K562 (cell line): ENCODE results near the gene FRAT1. TPM values are rescaled to one million over a fixed set of nuclear protein-coding genes. Genes with fewer than 3 reads are reported as not detected.

Experiments used
- ATAC-seq: fragments of 200-7000 bp; cut with Tn5 transposase; 3 replicates; pipeline ENCODE4 v1.9.1; 2020; ENCODE audit warnings: moderate library complexity
- BruUV-seq: library from RNA; stranded (reverse); fragments of 400-500 nt; replicated peaks from 2 replicates; lab custom pipeline; 2021; lab: Mats Ljungman, UMichigan
- CTCF ChIA-PET: fragments of 300-600 bp; formaldehyde crosslinking; extraction: SDS; loops from one replicate; lab custom pipeline; 2021; ENCODE audit warnings: low intra/inter-chr PET ratio; lab: Yijun Ruan, JAX
- POLR2A ChIA-PET: fragments of 300-600, 350-650 bp; sonication (Branson Sonifier 250); formaldehyde crosslinking; extraction: SDS; loops from one replicate; lab custom pipeline; 2021; ENCODE audit warnings: antibody characterized with exemption, inconsistent platforms; lab: Yijun Ruan, JAX
- DNase-seq, 4 experiments: peaks; one replicate each; pipeline versions ENCODE4 v3.0.0 to v3.0.0-alpha.2; 2011 to 2018; ENCODE audit warnings: low spot score in 3 of 4, mixed read lengths in 3 of 4; ENCODE audit errors: extremely low read depth in 1 of 4
- FAIRE-seq: peaks from 2 replicates; lab custom pipeline; 2011; peaks lifted over from hg19 to GRCh38; lab: Jason Lieb, UNC
- H2AFZ ChIP-seq: 2 replicates; pipeline ENCODE4 v1.6.0; 2011; ENCODE audit warnings: low read depth, low read length, control low read depth, inconsistent platforms
- H3K27ac ChIP-seq: fragments of 200-600 bp; 3 replicates; pipeline ENCODE4 v1.8.0; 2011; ENCODE audit warnings: low read depth, mild to moderate bottlenecking, control low read depth, inconsistent platforms, low read length, moderate library complexity, mixed read lengths; ENCODE audit errors: extremely low read depth
- H3K27me3 ChIP-seq, 2 experiments: fragments of 300-600 bp in 1 of 2; 2 replicates in 1 of 2; 3 replicates in 1 of 2; pipeline versions ENCODE4 v1.6.0 to v1.8.0; 2011; ENCODE audit warnings: inconsistent platforms in 2 of 2, low read length in 2 of 2, mild to moderate bottlenecking in 1 of 2, mixed read lengths in 1 of 2, moderate library complexity in 1 of 2; ENCODE audit not compliant: control insufficient read depth in 2 of 2, insufficient read depth in 2 of 2
- H3K36me3 ChIP-seq: fragments of 300-600 bp; 3 replicates; pipeline ENCODE4 v1.8.0; 2011; ENCODE audit warnings: mild to moderate bottlenecking, low read length, inconsistent platforms; ENCODE audit not compliant: control insufficient read depth, insufficient read depth
- H3K4me1 ChIP-seq, 2 experiments: fragments of 200-600 bp in 1 of 2; replicated peaks in 1 of 2; 2 replicates in 1 of 2; 3 replicates in 1 of 2; pipeline versions ENCODE4 v1.5.1 to v1.8.0; 2011; ENCODE audit warnings: inconsistent platforms in 2 of 2, low read length in 2 of 2, mild to moderate bottlenecking in 1 of 2, mixed read lengths in 1 of 2, moderate library complexity in 1 of 2; ENCODE audit not compliant: control insufficient read depth in 2 of 2, insufficient read depth in 2 of 2
- H3K4me2 ChIP-seq: 2 replicates; pipeline ENCODE4 v1.6.1; 2011; ENCODE audit warnings: low read length, control low read depth, inconsistent platforms, mixed read lengths; ENCODE audit not compliant: insufficient read depth
- H3K4me3 ChIP-seq: fragments of 200-600 bp; sonication (generic), shearing (Covaris generic); 2 replicates; pipeline ENCODE4 v1.5.1; 2016; ENCODE audit warnings: control low read depth, inconsistent platforms
- H3K79me2 ChIP-seq: fragments of 200-600 bp; 3 replicates; pipeline ENCODE4 v1.8.0; 2011; ENCODE audit warnings: low read length, inconsistent platforms; ENCODE audit not compliant: control insufficient read depth, insufficient read depth
- H3K9ac ChIP-seq, 2 experiments: 2 replicates each; pipeline versions ENCODE4 v1.6.0 to v1.6.1; 2011; ENCODE audit warnings: low read depth in 2 of 2, low read length in 2 of 2, control low read depth in 1 of 2, inconsistent platforms in 1 of 2, mild to moderate bottlenecking in 1 of 2, mixed read lengths in 1 of 2; ENCODE audit not compliant: insufficient read depth in 1 of 2
- H3K9me1 ChIP-seq: one replicate; pipeline ENCODE4 v1.6.0; 2011; ENCODE audit warnings: inconsistent platforms, mild to moderate bottlenecking, low read length, moderate library complexity; ENCODE audit not compliant: control insufficient read depth, insufficient read depth
- H3K9me3 ChIP-seq: replicated peaks from 2 replicates; pipeline ENCODE4 v1.5.1; 2011; ENCODE audit warnings: low read depth, low read length, inconsistent platforms; ENCODE audit not compliant: control insufficient read depth, insufficient read depth
- H4K20me1 ChIP-seq: replicated peaks from 2 replicates; pipeline ENCODE4 v1.6.1; 2011; ENCODE audit warnings: low read length, inconsistent platforms, mixed read lengths; ENCODE audit not compliant: control insufficient read depth, insufficient read depth
- ARNT ChIP-seq, 2 experiments: fragments of 450-650 bp; IDR thresholded peaks; 2 replicates each; pipeline ENCODE4 v1.6.1; 2016; ENCODE audit warnings: mild to moderate bottlenecking in 1 of 2
- DIDO1 ChIP-seq: fragments of 450-650 bp; IDR thresholded peaks from 2 replicates; pipeline ENCODE4 v1.6.1; 2016; ENCODE audit warnings: low read depth, missing biosample characterization, missing genetic modification characterization
- ESRRB ChIP-seq: fragments of 250-450 bp; sonication (Bioruptor Pico); IDR thresholded peaks from 2 replicates; pipeline ENCODE4 v1.5.0; 2020; ENCODE audit warnings: mild to moderate bottlenecking, moderate library complexity, borderline replicate concordance
- FOXP1 ChIP-seq: sonication (generic); formaldehyde crosslinking; IDR thresholded peaks from 2 replicates; pipeline ENCODE4 v1.8.0; 2022; ENCODE audit warnings: mild to moderate bottlenecking, missing genetic modification reagents
- PREB ChIP-seq: sonication (generic); formaldehyde crosslinking; IDR thresholded peaks from 2 replicates; pipeline ENCODE4 v1.8.1; 2023; ENCODE audit warnings: mild to moderate bottlenecking, missing genetic modification reagents
- RCOR1 ChIP-seq, 2 experiments: IDR thresholded peaks; 2 replicates each; pipeline ENCODE4 v1.6.1; 2012; ENCODE audit warnings: low read depth in 2 of 2, low read length in 2 of 2, borderline replicate concordance in 1 of 2, improper control_type of control experiment in 1 of 2
- SRSF7 ChIP-seq: fragments of 200-400 bp; formaldehyde crosslinking; optimal IDR thresholded peaks from 2 replicates; pipeline ENCODE3; 2017; ENCODE audit warnings: mild to moderate bottlenecking, low read depth, low read length
- ZBTB8A ChIP-seq: fragments of 450-650 bp; IDR thresholded peaks from 2 replicates; pipeline ENCODE4 v1.6.1; 2018; ENCODE audit warnings: mild to moderate bottlenecking, moderate library complexity; ENCODE audit not compliant: partially characterized antibody
- ZNF146 ChIP-seq: IDR thresholded peaks from one replicate; pipeline ENCODE4 v1.6.1; 2018; ENCODE audit warnings: missing compliant biosample characterization; ENCODE audit not compliant: unreplicated experiment
- WGBS: fragments of 100-300 bp; shearing (Covaris generic); methylation state at CpG from one replicate; pipeline ENCODE4 v1.1.6; 2016; ENCODE audit warnings: low coverage, mixed read lengths; ENCODE audit not compliant: insufficient coverage; ENCODE audit errors: missing lambda C conversion rate; 5-methylcytosine and 5-hydroxymethylcytosine counted together
- in situ Hi-C: fragments of 300-500 bp; cut with MboI; formaldehyde crosslinking; loops from 4 replicates; pipeline ENCODE4 v1.15.0; 2018; ENCODE audit warnings: inconsistent platforms, mixed read lengths
- intact Hi-C: fragments of 100-400 bp; cut with micrococcal nuclease; formaldehyde crosslinking; loops from 2 replicates; pipeline ENCODE4 v1.14.2; 2022
- polyA plus RNA-seq, 8 experiments: library from polyadenylated mRNA; depleted of rRNA in 4 of 8; stranded (reverse) in 5 of 8; unstranded in 3 of 8; fragments of >200 nt; fragmentation: Nextera tagmentation in 2 of 8; fragmentation: Illumina TruSeq in 1 of 8; extraction: Ambion mirVana in 2 of 8; extraction: Trizol in 1 of 8; gene quantifications; 2 replicates each; pipeline versions ENCODE4 v1.2.1 to v1.2.3, GENCODE V29; 2011 to 2014; ENCODE audit warnings: inconsistent platforms in 1 of 8, missing spikeins in 1 of 8
- total RNA-seq, 7 experiments: library from RNA; depleted of rRNA in 6 of 7; stranded (reverse); fragments of >200 nt in 6 of 7; fragmentation: Illumina TruSeq in 2 of 7; extraction: Trizol in 2 of 7; gene quantifications; 2 replicates each; pipeline versions ENCODE4 v1.2.1 to v1.2.3, GENCODE V29; 2011 to 2021; ENCODE audit warnings: low replicate concordance in 1 of 7

Gene FRAT1
- total and polyA plus RNA-seq, 9 of the 15 experiments (the other 6 are each of a cell fraction or from before 2014, with no cell fraction given): 0.11 to 4.6 (median 1.4) TPM

DNA sequence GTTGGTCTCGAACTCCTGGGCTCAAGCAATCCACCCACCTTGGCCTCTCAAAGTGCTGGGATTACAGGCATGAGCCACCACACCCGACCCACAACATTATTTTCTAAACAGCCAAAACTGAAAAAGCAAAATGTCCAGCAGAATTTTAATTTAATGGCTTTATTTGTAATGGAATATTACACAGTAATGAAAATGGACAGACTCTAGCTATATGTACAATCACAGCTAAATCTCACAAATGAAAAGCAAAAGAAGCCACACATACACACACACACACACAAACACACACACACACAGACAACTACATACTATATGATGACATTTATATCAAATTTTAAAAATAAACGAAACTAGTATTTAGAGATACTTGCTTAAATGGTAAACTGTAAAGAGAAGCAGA, 45.4 kb upstream of the FRAT1 start:
- Histone ChIP-seq H3K36me3 (no peaks in the 10 kb centered on the region), H3K4me2 (no peak overlapping the region), H3K27ac (no peak overlapping the region), H3K9ac (no peak overlapping the region), H3K79me2 (peaks cover 46% of the 10 kb centered on the region), H3K9me1 (no peaks in the 10 kb centered on the region), H4K20me1 (no peaks in the 10 kb centered on the region), H3K27me3 (no peaks in the 10 kb centered on the region), H3K9me3 (peaks cover 7% of the 10 kb centered on the region), H3K4me3 (no peak overlapping the region), H3K4me1 (peaks cover 0 to under 1% of the 10 kb centered on the region in 2 experiments; a peak in 3 of 5 replicates), H2AFZ (no peak overlapping the region)
- no peak for DNase-seq
- POLR2A ChIA-PET: interaction anchor here (0.7 kb wide), 1 partner anchor 48 kb away, joined by 3 read pairs; no protein-coding TSS in a partner anchor
- intact Hi-C loops: no loop called here
- no TSS peak for BruUV-seq
- no peak for FAIRE-seq
- TF ChIP-seq ZNF146 (CRISPR knock-in tag) (peak; percentile 43), DIDO1 (no peak), RCOR1 (IDR thresholded peaks at IDR 0.05; ENCODE audit: borderline replicate concordance in 1 of 2, low read depth in 2 of 2, low read length in 2 of 2) (no peak), SRSF7 (no peak), PREB (CRISPR knock-in tag) (no peak), FOXP1 (CRISPR knock-in tag) (no peak), ARNT (IDR thresholded peaks at IDR 0.05) (no peak), ESRRB (CRISPR knock-in tag) (no peak), ZBTB8A (no peak)
- 76% methylated on average over 3 of the region's 3 CpGs for WGBS
- ATAC-seq: no peak
- CTCF ChIA-PET: interaction anchor here (0.6 kb wide), 1 partner anchor 280 kb away, joined by 3 read pairs; no protein-coding TSS in a partner anchor
- in situ Hi-C loops: no loop called here
